CD4-positive, alpha-beta T cell (primary cell): ENCODE results near the gene HINT2. TPM values are rescaled to one million over a fixed set of nuclear protein-coding genes. Genes with fewer than 3 reads are reported as not detected.

Source experiments
- ATAC-seq: fragments of 200-7000 bp; cut with Tn5 transposase; one replicate; pipeline ENCODE4 v1.10.0; 2022; ENCODE audit warnings: mild to moderate bottlenecking; ENCODE audit not compliant: poor library complexity
- CTCF ChIA-PET: fragments of 350-600 bp; sonication (Branson Sonifier 250); formaldehyde crosslinking; loops from one replicate; lab custom pipeline; 2021; ENCODE audit warnings: antibody characterized with exemption, inconsistent platforms; lab: Charles Lee
- POLR2A ChIA-PET: fragments of 350-600 bp; sonication (Branson Sonifier 250); formaldehyde crosslinking; loops from one replicate; lab custom pipeline; 2021; ENCODE audit warnings: antibody characterized with exemption, inconsistent platforms; lab: Charles Lee
- DNase-seq, 14 experiments: peaks; one replicate each; pipeline ENCODE4 v3.0.0-alpha.2; 2013 to 2020; ENCODE audit warnings: mixed read lengths in 2 of 14
- H3K27ac ChIP-seq, 2 donors: one replicate each; pipeline versions ENCODE4 v1.5.1 to v1.7.0; 2013; ENCODE audit warnings: low read length in 2 of 2, low read depth in 1 of 2, mild to moderate bottlenecking in 1 of 2
- H3K27me3 ChIP-seq, 2 experiments: 1 replicate in 1 of 2; 2 replicates in 1 of 2; pipeline versions ENCODE4 v1.6.1 to v1.7.0; 2013; ENCODE audit warnings: low read length in 2 of 2, control low read depth in 1 of 2, mild to moderate bottlenecking in 1 of 2, moderate library complexity in 1 of 2; ENCODE audit not compliant: insufficient read depth in 2 of 2, control insufficient read depth in 1 of 2
- H3K36me3 ChIP-seq: one replicate; pipeline ENCODE4 v1.6.1; 2013; ENCODE audit warnings: low read length, control low read depth; ENCODE audit not compliant: insufficient read depth
- H3K4me1 ChIP-seq: one replicate; pipeline ENCODE4 v1.6.1; 2013; ENCODE audit warnings: low read length, control low read depth; ENCODE audit not compliant: insufficient read depth
- H3K4me3 ChIP-seq: one replicate; pipeline ENCODE4 v1.5.1; 2013; ENCODE audit warnings: mild to moderate bottlenecking, low read length, moderate library complexity
- H3K9me3 ChIP-seq, 2 experiments: 1 replicate in 1 of 2; 2 replicates in 1 of 2; pipeline versions ENCODE4 v1.6.1 to v1.7.0; 2013; ENCODE audit warnings: low read length in 2 of 2, mild to moderate bottlenecking in 2 of 2, control low read depth in 1 of 2, moderate library complexity in 1 of 2; ENCODE audit not compliant: control insufficient read depth in 1 of 2, insufficient read depth in 1 of 2
- H3K27ac Mint-ChIP-seq: one replicate; pipeline ENCODE4 v1.8.0; 2020; ENCODE audit warnings: mixed read lengths
- H3K27me3 Mint-ChIP-seq: one replicate; pipeline ENCODE4 v1.8.0; 2021; ENCODE audit warnings: mixed read lengths
- H3K36me3 Mint-ChIP-seq: one replicate; pipeline ENCODE4 v1.8.0; 2021; ENCODE audit warnings: low read depth, mixed read lengths
- H3K4me1 Mint-ChIP-seq: one replicate; pipeline ENCODE4 v1.8.0; 2021; ENCODE audit warnings: low read depth, mixed read lengths
- H3K4me3 Mint-ChIP-seq: one replicate; pipeline ENCODE4 v1.8.0; 2020; ENCODE audit warnings: mild to moderate bottlenecking, mixed read lengths
- H3K9me3 Mint-ChIP-seq: one replicate; pipeline ENCODE4 v1.8.0; 2020; ENCODE audit warnings: mixed read lengths
- CTCF ChIP-seq: fragments of 200-600 bp; IDR thresholded peaks from one replicate; pipeline ENCODE4 v1.8.0; 2022; ENCODE audit warnings: antibody characterized with exemption, mild to moderate bottlenecking
- intact Hi-C, 2 experiments: fragments of 100-400 bp; cut with DNase I in 1 of 2; cut with micrococcal nuclease in 1 of 2; formaldehyde crosslinking; loops; one replicate each; pipeline versions ENCODE4 v1.15.1 to v1.9.0; 2023 to 2025; cut with DNase I, micrococcal nuclease
- total RNA-seq, 174 experiments: library from RNA in 2 of 174; stranded (reverse) in 2 of 174; gene quantifications; one replicate each; pipeline ENCODE4 v1.2.3 and lab custom pipeline; 2021 to 2026

HINT2 gene
- total RNA-seq, 2 experiments from 2014 or later: 10.9 to 12.6 TPM

- Histone ChIP-seq H3K4me1 (peaks cover under 1% of the 10 kb centered on the region), H3K4me3 (no peak overlapping the region), H3K27me3 (no peaks in the 10 kb centered on the region), H3K36me3 (peaks cover 28% of the 10 kb centered on the region), H3K9me3 (no peaks in the 10 kb centered on the region), H3K27ac (no peak overlapping the region)
- ChIA-PET POLR2A (no interaction called here), CTCF (no interaction called here)
- no peaks in the 10 kb centered on the region for H3K4me1 Mint-ChIP-seq
- TF ChIP-seq CTCF: no peak
- DNase-seq (no peak), ATAC-seq (no peak)
- no peak overlapping the region for H3K4me3 Mint-ChIP-seq
- no peaks in the 10 kb centered on the region for H3K27me3 Mint-ChIP-seq
- intact Hi-C loops: loop anchor here in 1 of 2 experiments (2.0 kb wide), 1 partner anchor 13 kb away; no protein-coding TSS in a partner anchor
- H3K27ac Mint-ChIP-seq: no peak overlapping the region
- H3K9me3 Mint-ChIP-seq: no peaks in the 10 kb centered on the region
- H3K36me3 Mint-ChIP-seq: peaks cover 32% of the 10 kb centered on the region
Measured at GRCh38 chr9:35795695-35796094, 19.1 kb downstream of the HINT2 start.

- Mint-ChIP-seq H3K27ac (no peak overlapping the region), H3K9me3 (no peaks in the 10 kb centered on the region), H3K27me3 (no peaks in the 10 kb centered on the region), H3K4me3 (no peak overlapping the region), H3K36me3 (peaks cover 23% of the 10 kb centered on the region), H3K4me1 (peaks cover 7% of the 10 kb centered on the region)
- ATAC-seq (no peak), DNase-seq (no peak)
- intact Hi-C loops: loop anchor here in 1 of 2 experiments (5.0 kb wide), 1 partner anchor 229 kb away; no protein-coding TSS in a partner anchor
- TF ChIP-seq CTCF: no peak
- ChIA-PET POLR2A (no interaction called here), CTCF (no interaction called here)
- H3K27me3 ChIP-seq: no peaks in the 10 kb centered on the region
- no peaks in the 10 kb centered on the region for H3K9me3 ChIP-seq
- peaks cover 28% of the 10 kb centered on the region for H3K36me3 ChIP-seq
- peaks cover 5% of the 10 kb centered on the region for H3K4me1 ChIP-seq
- no peak overlapping the region for H3K27ac ChIP-seq
- H3K4me3 ChIP-seq: no peak overlapping the region
Measured at GRCh38 chr9:35793461-35793860, 21.4 kb downstream of the HINT2 start.

GRCh38 chr9:35792826-35793225 is 22.0 kb downstream of the HINT2 start:
- H3K27me3 ChIP-seq: no peaks in the 10 kb centered on the region
- no peak overlapping the region for H3K27ac ChIP-seq
- H3K9me3 ChIP-seq: no peaks in the 10 kb centered on the region
- TF ChIP-seq CTCF: no peak
- H3K4me1 Mint-ChIP-seq: peaks cover 7% of the 10 kb centered on the region
- no peak overlapping the region for H3K4me3 Mint-ChIP-seq
- peaks cover 5% of the 10 kb centered on the region for H3K4me1 ChIP-seq
- intact Hi-C loops: loop anchor here in 1 of 2 experiments (5.0 kb wide), 1 partner anchor 229 kb away; no protein-coding TSS in a partner anchor
- H3K4me3 ChIP-seq: no peak overlapping the region
- H3K36me3 Mint-ChIP-seq: peaks cover 23% of the 10 kb centered on the region
- no peak for DNase-seq
- H3K9me3 Mint-ChIP-seq: no peaks in the 10 kb centered on the region
- POLR2A ChIA-PET: no interaction called here
- H3K27me3 Mint-ChIP-seq: no peaks in the 10 kb centered on the region
- H3K27ac Mint-ChIP-seq: no peak overlapping the region
- CTCF ChIA-PET: interaction anchor here (1.6 kb wide), 1 partner anchor 89 kb away, joined by 5 read pairs; no protein-coding TSS in a partner anchor
- ATAC-seq: no peak
- peaks cover 25% of the 10 kb centered on the region for H3K36me3 ChIP-seq
